Smooth muscle cell (in vitro differentiated cells): Measurements from ENCODE around the gene LOXL1. TPM values are rescaled to one million over a fixed set of nuclear protein-coding genes. Genes with fewer than 3 reads are reported as not detected.

Experiments
- DNase-seq: peaks from one replicate; lab custom pipeline; 2025; ENCODE audit not compliant: unreplicated experiment; lab: John Stamatoyannopoulos, UW
- H2AFZ ChIP-seq: fragments of 200-600 bp; sonication (generic); 2 replicates; pipeline ENCODE4 v1.6.0; 2016; ENCODE audit warnings: antibody characterized with exemption, low read depth, mild to moderate bottlenecking
- H3F3A ChIP-seq: fragments of 200-600 bp; sonication (generic); 2 replicates; pipeline ENCODE4 v1.6.0; 2017; ENCODE audit warnings: antibody characterized with exemption, low read depth
- H3K27ac ChIP-seq: fragments of 200-600 bp; sonication (generic); 2 replicates; pipeline ENCODE4 v1.5.1; 2016; ENCODE audit warnings: low read depth, mild to moderate bottlenecking
- H3K27me3 ChIP-seq: fragments of 200-600 bp; sonication (generic); 2 replicates; pipeline ENCODE4 v1.6.1; 2016; ENCODE audit warnings: low read depth, mild to moderate bottlenecking
- H3K36me3 ChIP-seq: fragments of 200-600 bp; sonication (generic); 2 replicates; pipeline ENCODE4 v1.5.1; 2016; ENCODE audit warnings: low read depth
- H3K4me1 ChIP-seq: fragments of 200-600 bp; sonication (generic); 2 replicates; pipeline ENCODE4 v1.5.1; 2016; ENCODE audit warnings: low read depth
- H3K4me2 ChIP-seq: fragments of 200-600 bp; sonication (generic); 2 replicates; pipeline ENCODE4 v1.6.0; 2016; ENCODE audit warnings: mild to moderate bottlenecking
- H3K4me3 ChIP-seq: fragments of 200-600 bp; sonication (generic); 2 replicates; pipeline ENCODE4 v1.5.1; 2016; ENCODE audit warnings: mild to moderate bottlenecking
- H3K79me2 ChIP-seq: fragments of 200-600 bp; sonication (generic); 2 replicates; pipeline ENCODE4 v1.6.0; 2016; ENCODE audit warnings: low read depth, mild to moderate bottlenecking
- H3K9ac ChIP-seq: fragments of 200-600 bp; sonication (generic); 2 replicates; pipeline ENCODE4 v1.6.0; 2016; ENCODE audit warnings: low read depth
- H3K9me3 ChIP-seq: fragments of 200-600 bp; sonication (generic); replicated peaks from 2 replicates; pipeline ENCODE4 v1.5.1; 2016; ENCODE audit warnings: low read depth
- H4K20me1 ChIP-seq: fragments of 200-600 bp; sonication (generic); 2 replicates; pipeline ENCODE4 v1.6.0; 2016; ENCODE audit warnings: low read depth
- WGBS: methylation state at CpG from one replicate; pipeline ENCODE4 v1.1.7; 2016; ENCODE audit warnings: low lambda C conversion rate; 5-methylcytosine and 5-hydroxymethylcytosine counted together
- polyA plus RNA-seq: library from polyadenylated mRNA; unstranded; fragments of >200 nt; fragmentation: Nextera tagmentation; extraction: Ambion mirVana; gene quantifications from 2 replicates; pipeline ENCODE4 v1.2.1, GENCODE V29; 2016
- total RNA-seq: library from RNA; depleted of rRNA; stranded (reverse); fragments of >200 nt; gene quantifications from 2 replicates; pipeline ENCODE4 v1.2.3, GENCODE V29; 2014
- TF ChIP-seq, protein P1 (sequence below): fragments of 200-600 bp; sonication (generic); IDR thresholded peaks from 2 replicates; pipeline ENCODE4 v1.5.1; 2017; ENCODE audit warnings: borderline replicate concordance, mild to moderate bottlenecking, antibody characterized with exemption; ENCODE audit not compliant: insufficient read depth, poor library complexity, severe bottlenecking

LOXL1 gene
- total and polyA plus RNA-seq, 2 experiments from 2014 or later: 252 to 899 TPM

DNA sequence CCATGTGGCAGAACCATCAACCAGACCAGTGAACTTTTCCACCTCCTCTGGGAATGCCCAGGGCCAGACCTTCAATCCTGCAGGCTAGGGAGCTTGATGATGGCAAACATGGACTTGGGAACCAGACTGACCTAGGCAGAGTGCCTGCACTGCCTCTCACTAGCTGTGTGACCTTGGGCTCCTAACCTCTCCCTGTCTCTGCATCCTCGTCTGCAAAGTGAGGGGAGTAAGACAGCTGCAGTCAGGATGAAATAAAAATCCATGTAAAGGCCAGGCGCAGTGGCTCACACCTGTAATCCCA, 17.5 kb upstream of the LOXL1 start:
- Histone ChIP-seq H3K4me3 (no peak overlapping the region), H3F3A (no peaks in the 10 kb centered on the region), H3K36me3 (no peaks in the 10 kb centered on the region), H3K4me1 (no peaks in the 10 kb centered on the region), H3K27ac (no peak overlapping the region), H3K4me2 (no peak overlapping the region), H2AFZ (no peak overlapping the region), H3K9ac (no peak overlapping the region), H3K79me2 (no peaks in the 10 kb centered on the region), H3K9me3 (no peaks in the 10 kb centered on the region), H4K20me1 (no peaks in the 10 kb centered on the region), H3K27me3 (no peaks in the 10 kb centered on the region)
- TF ChIP-seq, protein P1, sequence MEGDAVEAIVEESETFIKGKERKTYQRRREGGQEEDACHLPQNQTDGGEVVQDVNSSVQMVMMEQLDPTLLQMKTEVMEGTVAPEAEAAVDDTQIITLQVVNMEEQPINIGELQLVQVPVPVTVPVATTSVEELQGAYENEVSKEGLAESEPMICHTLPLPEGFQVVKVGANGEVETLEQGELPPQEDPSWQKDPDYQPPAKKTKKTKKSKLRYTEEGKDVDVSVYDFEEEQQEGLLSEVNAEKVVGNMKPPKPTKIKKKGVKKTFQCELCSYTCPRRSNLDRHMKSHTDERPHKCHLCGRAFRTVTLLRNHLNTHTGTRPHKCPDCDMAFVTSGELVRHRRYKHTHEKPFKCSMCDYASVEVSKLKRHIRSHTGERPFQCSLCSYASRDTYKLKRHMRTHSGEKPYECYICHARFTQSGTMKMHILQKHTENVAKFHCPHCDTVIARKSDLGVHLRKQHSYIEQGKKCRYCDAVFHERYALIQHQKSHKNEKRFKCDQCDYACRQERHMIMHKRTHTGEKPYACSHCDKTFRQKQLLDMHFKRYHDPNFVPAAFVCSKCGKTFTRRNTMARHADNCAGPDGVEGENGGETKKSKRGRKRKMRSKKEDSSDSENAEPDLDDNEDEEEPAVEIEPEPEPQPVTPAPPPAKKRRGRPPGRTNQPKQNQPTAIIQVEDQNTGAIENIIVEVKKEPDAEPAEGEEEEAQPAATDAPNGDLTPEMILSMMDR: no peak
- no peak for DNase-seq
- 95% methylated on average over 2 of the region's 2 CpGs for WGBS

DNA sequence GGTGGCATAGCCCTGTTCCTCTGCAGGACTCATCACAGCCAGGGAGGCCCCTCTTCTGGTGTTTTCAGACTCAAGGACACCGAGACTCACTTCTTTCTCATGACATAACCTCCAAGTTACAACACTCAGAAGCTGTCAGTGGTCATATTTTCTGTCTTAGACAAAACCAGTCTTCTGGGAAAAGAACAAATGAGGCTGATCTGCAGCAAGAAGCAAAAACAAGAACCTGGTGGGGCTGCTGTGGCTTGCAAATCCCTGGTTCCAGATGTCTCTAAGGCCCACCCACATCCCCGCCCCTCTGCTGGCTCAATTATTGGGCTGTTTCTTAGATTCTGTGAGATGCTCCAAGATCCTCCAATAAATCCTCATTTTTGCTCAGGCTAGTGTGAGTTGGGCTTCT, 16.6 kb upstream of the LOXL1 start:
- Histone ChIP-seq H3K4me1 (no peaks in the 10 kb centered on the region), H3K27ac (no peak overlapping the region), H3K79me2 (no peaks in the 10 kb centered on the region), H3K4me2 (no peak overlapping the region), H3F3A (no peaks in the 10 kb centered on the region), H4K20me1 (no peaks in the 10 kb centered on the region), H3K4me3 (no peak overlapping the region), H3K27me3 (no peaks in the 10 kb centered on the region), H3K36me3 (no peaks in the 10 kb centered on the region), H3K9ac (no peak overlapping the region), H2AFZ (no peak overlapping the region), H3K9me3 (no peaks in the 10 kb centered on the region)
- TF ChIP-seq, protein P1: no peak
- WGBS: 82% methylated on average over 2 of the region's 2 CpGs
- no peak for DNase-seq

DNA sequence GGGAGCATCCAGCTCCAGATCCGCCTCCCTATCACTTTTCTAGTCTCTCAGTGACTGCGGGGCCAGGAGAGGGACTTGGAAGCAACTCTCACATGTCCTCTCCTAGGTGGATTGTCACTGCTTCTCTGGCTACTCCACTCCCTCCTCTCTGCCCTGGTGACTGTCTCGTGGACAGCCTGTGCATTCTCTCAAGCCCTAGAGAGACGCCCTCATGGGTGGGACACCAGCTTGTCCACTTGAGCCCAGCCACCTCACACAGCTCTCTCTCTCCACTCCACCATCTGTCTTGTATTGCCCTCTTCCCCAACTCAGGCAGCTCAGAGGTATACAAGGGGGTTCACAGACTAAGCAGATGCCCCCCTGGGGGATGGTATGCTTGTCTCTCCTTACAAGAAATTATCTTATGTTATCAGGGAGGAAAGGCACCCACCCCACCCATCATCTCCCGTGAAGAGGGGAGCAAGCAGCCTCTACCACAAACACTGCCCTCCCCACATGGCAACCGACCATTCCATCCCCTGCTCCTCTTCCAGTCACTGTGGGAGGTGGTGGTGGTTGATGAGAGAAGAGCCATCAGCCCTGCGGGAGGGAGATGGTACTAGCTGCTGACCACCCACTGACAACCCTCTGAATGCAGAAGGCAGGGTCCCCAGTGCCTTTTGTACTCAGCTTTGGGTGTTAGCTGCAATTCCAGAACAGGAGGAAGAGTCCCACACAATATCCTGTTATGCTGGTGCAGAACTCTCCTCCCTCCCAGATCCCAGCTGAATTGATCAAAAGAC, 15.5 kb upstream of the LOXL1 start:
- no peaks in the 10 kb centered on the region for H3K36me3 ChIP-seq
- no peak overlapping the region for H3K4me2 ChIP-seq
- no peak for DNase-seq
- H3K4me3 ChIP-seq: no peak overlapping the region
- no peak overlapping the region for H2AFZ ChIP-seq
- H3K27me3 ChIP-seq: no peaks in the 10 kb centered on the region
- TF ChIP-seq, protein P1: no peak
- H3K79me2 ChIP-seq: no peaks in the 10 kb centered on the region
- no peaks in the 10 kb centered on the region for H3K4me1 ChIP-seq
- no peaks in the 10 kb centered on the region for H3K9me3 ChIP-seq
- no peak overlapping the region for H3K27ac ChIP-seq
- H3K9ac ChIP-seq: no peak overlapping the region
- H4K20me1 ChIP-seq: no peaks in the 10 kb centered on the region
- H3F3A ChIP-seq: no peaks in the 10 kb centered on the region
- 74% methylated on average over 7 of the region's 7 CpGs for WGBS

DNA sequence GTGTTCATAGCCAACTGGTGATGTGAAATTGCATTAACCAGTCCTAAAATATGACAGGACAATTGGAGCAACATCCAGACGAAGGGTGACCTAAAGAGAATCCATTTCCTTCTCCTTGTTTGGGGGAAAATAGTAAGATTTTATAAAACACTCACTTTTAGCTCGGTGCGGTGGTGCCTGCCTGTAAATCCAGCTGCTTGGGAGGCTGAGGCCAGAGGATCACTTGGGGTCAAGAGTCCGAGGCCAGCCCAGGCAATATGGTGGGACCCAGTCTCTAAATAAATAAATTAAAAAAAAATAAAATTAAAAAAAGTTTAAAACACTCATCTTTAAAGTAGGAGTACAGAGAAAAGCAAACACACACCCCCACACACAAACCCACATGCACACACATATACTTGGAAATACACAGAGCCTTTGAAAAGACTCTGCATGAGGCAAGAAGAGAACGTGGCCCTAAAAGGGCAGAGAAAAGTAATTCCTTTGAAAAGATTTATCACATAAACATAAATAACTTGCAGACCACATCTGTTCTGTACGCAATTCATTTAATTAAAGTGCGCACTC, 14.1 kb upstream of the LOXL1 start:
- H2AFZ ChIP-seq: no peak overlapping the region
- H4K20me1 ChIP-seq: no peaks in the 10 kb centered on the region
- no peaks in the 10 kb centered on the region for H3K9me3 ChIP-seq
- no peaks in the 10 kb centered on the region for H3K27me3 ChIP-seq
- no peak overlapping the region for H3K27ac ChIP-seq
- no peaks in the 10 kb centered on the region for H3K79me2 ChIP-seq
- DNase-seq: no peak
- no peak overlapping the region for H3K9ac ChIP-seq
- H3K4me2 ChIP-seq: no peak overlapping the region
- H3K36me3 ChIP-seq: peaks cover 4% of the 10 kb centered on the region
- no peaks in the 10 kb centered on the region for H3F3A ChIP-seq
- WGBS: 82% methylated on average over 7 of the region's 7 CpGs
- TF ChIP-seq, protein P1: no peak
- H3K4me3 ChIP-seq: no peak overlapping the region
- H3K4me1 ChIP-seq: no peaks in the 10 kb centered on the region
